ENCODE data around the gene MN1. TPM values are rescaled to one million over a fixed set of nuclear protein-coding genes. Genes with fewer than 3 reads are reported as not detected.
A peak's percentile ranks its signal among the peaks of the same experiment; 100 is the strongest.

MN1 gene
- total and polyA plus RNA-seq, 2 experiments from 2014 or later = 1.0 to 6.8 TPM

GRCh38 chr22:27779643-27780042 is 21.9 kb downstream of the MN1 start (continued):
- no peak for TF ChIP-seq REST (IDR thresholded peaks at IDR 0.05; ENCODE audit: unreplicated experiment)

GRCh38 chr22:27778294-27779090 is 23.1 kb downstream of the MN1 start:
- peaks cover 53% of the 10 kb centered on the region for H3K4me1 Mint-ChIP-seq
- TF ChIP-seq REST (IDR thresholded peaks at IDR 0.05; ENCODE audit: unreplicated experiment) = no peak
- no peak for TF ChIP-seq EZH2phosphoT487 (IDR thresholded peaks at IDR 0.05; ENCODE audit: unreplicated experiment)
- no peak for TF ChIP-seq CTCF (conservative IDR thresholded peaks at IDR 0.05; ENCODE audit: low read depth in 2 of 2)
- no peak for TF ChIP-seq EZH2 (IDR thresholded peaks at IDR 0.05; ENCODE audit: low read depth, unreplicated experiment)
- TF ChIP-seq ZNF331 (CRISPR knock-in tag; IDR thresholded peaks at IDR 0.05; ENCODE audit: low read depth) = no peak
- TF ChIP-seq ZNF462 (CRISPR knock-in tag; IDR thresholded peaks at IDR 0.05) = no peak
- no peak for TF ChIP-seq STAT1 (IDR thresholded peaks at IDR 0.05; ENCODE audit: unreplicated experiment)
- no peak for TF ChIP-seq NANOG (IDR thresholded peaks at IDR 0.05; ENCODE audit: borderline replicate concordance)

More at GRCh38 chr22:27778294-27779090, 23.1 kb downstream of the MN1 start:
- Histone ChIP-seq H2AFZ (no peak overlapping the region), H4K20me1 (replicated peaks; ENCODE audit: insufficient read depth) (no peaks in the 10 kb centered on the region), H3K4me2 (no peak overlapping the region), H3K79me2 (replicated peaks; ENCODE audit: insufficient read depth) (peaks cover 4% of the 10 kb centered on the region; the same call in 1 of the 2 replicates), H3K27ac (ENCODE audit: low read depth) (no peak overlapping the region), H3K4me1 (ENCODE audit: insufficient read depth) (peaks cover 53% of the 10 kb centered on the region), H3K27me3 (ENCODE audit: insufficient read depth) (no peaks in the 10 kb centered on the region), H3K4me3 (no peak overlapping the region), H3K36me3 (ENCODE audit: insufficient read depth) (no peaks in the 10 kb centered on the region), H3K9me2 (ENCODE audit: insufficient read depth) (no peaks in the 10 kb centered on the region), H3F3A (replicated peaks; ENCODE audit: low read depth) (peaks cover 13% of the 10 kb centered on the region; the same call in 1 of the 2 replicates)
- no peak overlapping the region; the same call in 2 of the 3 replicates for H3K4me3 Mint-ChIP-seq
- peaks cover 12% of the 10 kb centered on the region for H3K9me3 Mint-ChIP-seq
- DNase-seq (ENCODE audit: low spot score) (no peak), ATAC-seq (no peak)
- H3K27ac Mint-ChIP-seq = 0 out of 2 replicates have a peak overlapping the region, but pooled peaks have one; percentile 41
- peaks cover 10% of the 10 kb centered on the region for H3K27me3 Mint-ChIP-seq (ENCODE audit: insufficient read depth, low read depth, poor library complexity)
- peaks cover 7% of the 10 kb centered on the region for H3K36me3 Mint-ChIP-seq (ENCODE audit: low read depth)
